ENCODE results near the gene ALKBH3.

ALKBH3 gene

GRCh38 chr11:43901551-43901950 lies 20.9 kb downstream of the ALKBH3 start:
- Histone ChIP-seq H3K27ac (no peak overlapping the region), H3K27me3 (no peaks in the 10 kb centered on the region), H3K9me3 (no peaks in the 10 kb centered on the region), H3K4me1 (peaks cover 0 to 23% (median 4%) of the 10 kb centered on the region in 4 donors), H3K4me3 (no peak overlapping the region), H3K36me3 (peaks cover 44 to 65% (median 60%) of the 10 kb centered on the region in 3 donors)
- no peak for DNase-seq
- intact Hi-C loops (cut with DNase I; ENCODE audit: low total_unique reads): no loop called here
- no peak for TF ChIP-seq CTCF (IDR thresholded peaks at IDR 0.05)

GRCh38 chr11:43903078-43903477 lies 22.4 kb downstream of the ALKBH3 start:
- no peak for DNase-seq
- no peak overlapping the region for H3K27ac ChIP-seq
- H3K4me3 ChIP-seq: no peak overlapping the region
- H3K9me3 ChIP-seq: no peaks in the 10 kb centered on the region
- peaks cover 31 to 51% (median 49%) of the 10 kb centered on the region in 3 donors for H3K36me3 ChIP-seq
- intact Hi-C loops (cut with DNase I; ENCODE audit: low total_unique reads): no loop called here
- peaks cover 0 to 23% (median 4%) of the 10 kb centered on the region in 4 donors for H3K4me1 ChIP-seq
- no peaks in the 10 kb centered on the region for H3K27me3 ChIP-seq
- no peak for TF ChIP-seq CTCF (IDR thresholded peaks at IDR 0.05)

- Histone ChIP-seq H3K4me1 (peaks cover 0 to 23% (median 8%) of the 10 kb centered on the region in 4 donors), H3K9me3 (no peaks in the 10 kb centered on the region), H3K27ac (no peak overlapping the region), H3K27me3 (no peaks in the 10 kb centered on the region), H3K4me3 (no peak overlapping the region), H3K36me3 (peaks cover 23 to 44% (median 42%) of the 10 kb centered on the region in 3 donors)
- no peak for TF ChIP-seq CTCF (IDR thresholded peaks at IDR 0.05)
- DNase-seq: no peak
- intact Hi-C loops (cut with DNase I; ENCODE audit: low total_unique reads): no loop called here
Measured at GRCh38 chr11:43903969-43904368, 23.3 kb downstream of the ALKBH3 start.

GRCh38 chr11:43904742-43905535 lies 24.3 kb downstream of the ALKBH3 start:
- peak overlapping the region; percentile 38 to 65 for H3K27ac ChIP-seq
- no peaks in the 10 kb centered on the region for H3K9me3 ChIP-seq
- H3K36me3 ChIP-seq: peaks cover 14 to 38% (median 38%) of the 10 kb centered on the region in 3 donors
- H3K4me3 ChIP-seq: no peak overlapping the region
- no peak for TF ChIP-seq CTCF (IDR thresholded peaks at IDR 0.05)
- DNase-seq: no peak
- H3K4me1 ChIP-seq: peaks cover 0 to 23% (median 8%) of the 10 kb centered on the region in 4 donors
- intact Hi-C loops (cut with DNase I; ENCODE audit: low total_unique reads): no loop called here
- no peaks in the 10 kb centered on the region for H3K27me3 ChIP-seq

GRCh38 chr11:43905813-43906241 lies 25.2 kb downstream of the ALKBH3 start:
- intact Hi-C loops (cut with DNase I; ENCODE audit: low total_unique reads): no loop called here
- Histone ChIP-seq H3K9me3 (no peaks in the 10 kb centered on the region), H3K4me1 (peaks cover 0 to 23% (median 8%) of the 10 kb centered on the region in 4 donors), H3K27ac (peak overlapping the region; percentile 38 to 65), H3K27me3 (no peaks in the 10 kb centered on the region), H3K36me3 (peaks cover 19 to 40% (median 38%) of the 10 kb centered on the region in 3 donors), H3K4me3 (no peak overlapping the region)
- TF ChIP-seq CTCF (IDR thresholded peaks at IDR 0.05): no peak
- DNase-seq: peak in 1 of 2 donors; percentile 39

Data from tibial artery (tissue), 4 donors.